K562 (cell line): ENCODE measurements around the gene YBX2.

ENCODE experiments used
- CTCF ChIP-seq, 3 experiments: IDR thresholded peaks in 2 of 3; conservative IDR thresholded peaks in 1 of 3; 2 replicates each; pipeline ENCODE4 v1.5.1; 2011 to 2012; ENCODE audit warnings: low read length in 3 of 3, mild to moderate bottlenecking in 3 of 3, control low read depth in 2 of 3, improper control_type of control experiment in 1 of 3, inconsistent platforms in 1 of 3, low read depth in 1 of 3, mixed read lengths in 1 of 3, moderate library complexity in 1 of 3; ENCODE audit not compliant: insufficient read depth in 2 of 3
- ESRRA ChIP-seq: fragments of 450-650 bp; IDR thresholded peaks from 2 replicates; pipeline ENCODE4 v1.6.1; 2014; ENCODE audit warnings: low read depth, mild to moderate bottlenecking, moderate library complexity, borderline replicate concordance
- FOXP1 ChIP-seq: sonication (generic); formaldehyde crosslinking; IDR thresholded peaks from 2 replicates; pipeline ENCODE4 v1.8.0; 2022; ENCODE audit warnings: mild to moderate bottlenecking, missing genetic modification reagents
- MIER1 ChIP-seq: fragments of 450-650 bp; IDR thresholded peaks from 2 replicates; pipeline ENCODE4 v1.6.1; 2016; ENCODE audit warnings: antibody characterized with exemption, mild to moderate bottlenecking, low read depth
- SLC30A9 ChIP-seq: fragments of 250-450 bp; sonication (Bioruptor Pico); IDR thresholded peaks from 2 replicates; pipeline ENCODE4 v1.8.0; 2022; ENCODE audit warnings: mild to moderate bottlenecking, moderate library complexity
- STAG1 ChIP-seq: sonication (generic); formaldehyde crosslinking; IDR thresholded peaks from 2 replicates; pipeline ENCODE4 v1.5.0; 2020; ENCODE audit warnings: missing genetic modification reagents, borderline replicate concordance
- ZSCAN29 ChIP-seq: fragments of 450-650 bp; IDR thresholded peaks from 2 replicates; pipeline ENCODE4 v1.6.1; 2017

GRCh38 chr17:7334938-7335538, 40.6 kb upstream of the YBX2 start:
- TF ChIP-seq CTCF (IDR thresholded peaks at IDR 0.05 in 2 of 3, conservative IDR thresholded peaks at IDR 0.05 in 1 of 3; ENCODE audit: insufficient read depth in 2 of 3, low read depth in 1 of 3, low read length in 3 of 3) (no peak), ESRRA (no peak), ZSCAN29 (no peak), MIER1 (no peak), FOXP1 (CRISPR knock-in tag) (no peak), SLC30A9 (no peak), STAG1 (no peak)
